IMR-90 (cell line): ENCODE data around the gene RAB36. TPM values are rescaled to one million over a fixed set of nuclear protein-coding genes. Genes with fewer than 3 reads are reported as not detected.

ENCODE experiments used
- ATAC-seq: fragments of 200-7000 bp; cut with Tn5 transposase; 2 replicates; pipeline ENCODE4 v1.9.1; 2020; ENCODE audit warnings: low read depth, mild to moderate bottlenecking, moderate library complexity
- BruUV-seq: library from RNA; stranded (reverse); fragments of 400-500 nt; replicated peaks from 2 replicates; lab custom pipeline; 2021; lab: Mats Ljungman, UMichigan
- CTCF ChIA-PET: fragments of 300-600 bp; formaldehyde crosslinking; extraction: SDS; loops from one replicate; lab custom pipeline; 2021; ENCODE audit warnings: antibody characterized with exemption; lab: Yijun Ruan, JAX
- POLR2A ChIA-PET: fragments of 300-600 bp; sonication (Branson Sonifier 250); formaldehyde crosslinking; loops from one replicate; lab custom pipeline; 2022; ENCODE audit warnings: antibody characterized with exemption; ENCODE audit not compliant: unreplicated experiment; lab: Charles Lee
- DNase-seq: peaks from one replicate; pipeline ENCODE4 v3.0.0; 2013
- H2AFZ ChIP-seq: replicated peaks from 2 replicates; pipeline ENCODE3; 2013; ENCODE audit warnings: low read length, mild to moderate bottlenecking; ENCODE audit not compliant: poor library complexity
- H2AK5ac ChIP-seq: 2 replicates; pipeline ENCODE4 v1.6.1; 2013; ENCODE audit warnings: low read depth, low read length, inconsistent platforms
- H2AK9ac ChIP-seq: replicated peaks from 2 replicates; pipeline ENCODE3; 2013; ENCODE audit warnings: mild to moderate bottlenecking, low read depth, low read length, moderate library complexity; ENCODE audit not compliant: poor library complexity
- H2BK120ac ChIP-seq: 2 replicates; pipeline ENCODE4 v1.6.1; 2013; ENCODE audit warnings: low read depth, low read length, inconsistent platforms
- H2BK15ac ChIP-seq: 3 replicates; pipeline ENCODE4 v1.6.1; 2013; ENCODE audit warnings: low read depth, low read length, inconsistent platforms
- H2BK20ac ChIP-seq: 2 replicates; pipeline ENCODE4 v1.6.1; 2013; ENCODE audit warnings: low read depth, mild to moderate bottlenecking, inconsistent platforms, low read length, moderate library complexity
- H2BK5ac ChIP-seq: 2 replicates; pipeline ENCODE4 v1.6.1; 2013; ENCODE audit warnings: mild to moderate bottlenecking, low read depth, low read length, inconsistent platforms; ENCODE audit not compliant: poor library complexity, severe bottlenecking
- H3K14ac ChIP-seq: replicated peaks from 2 replicates; pipeline ENCODE4 v1.6.1; 2013; ENCODE audit warnings: low read depth, low read length, inconsistent platforms
- H3K18ac ChIP-seq: 2 replicates; pipeline ENCODE4 v1.6.1; 2013; ENCODE audit warnings: low read depth, low read length, control low read depth
- H3K23ac ChIP-seq: 2 replicates; pipeline ENCODE4 v1.6.1; 2013; ENCODE audit warnings: low read depth, low read length, inconsistent platforms
- H3K27ac ChIP-seq: 2 replicates; pipeline ENCODE4 v1.5.1; 2013; ENCODE audit warnings: mild to moderate bottlenecking, control low read depth, low read length; ENCODE audit not compliant: insufficient read depth
- H3K27me3 ChIP-seq: 2 replicates; pipeline ENCODE4 v1.6.1; 2013; ENCODE audit warnings: low read length; ENCODE audit not compliant: control insufficient read depth, insufficient read depth
- H3K36me3 ChIP-seq: 2 replicates; pipeline ENCODE4 v1.6.1; 2013; ENCODE audit warnings: low read length, mixed read lengths; ENCODE audit not compliant: control insufficient read depth, insufficient read depth
- H3K4ac ChIP-seq: 2 replicates; pipeline ENCODE4 v1.6.1; 2013; ENCODE audit warnings: low read depth, low read length, inconsistent platforms
- H3K4me1 ChIP-seq: 2 replicates; pipeline ENCODE4 v1.6.1; 2013; ENCODE audit warnings: low read length, mixed read lengths; ENCODE audit not compliant: control insufficient read depth, insufficient read depth
- H3K4me2 ChIP-seq: 2 replicates; pipeline ENCODE4 v1.6.1; 2013; ENCODE audit warnings: low read depth, mild to moderate bottlenecking, control low read depth, low read length, moderate library complexity
- H3K4me3 ChIP-seq: 2 replicates; pipeline ENCODE4 v1.5.1; 2013; ENCODE audit warnings: low read depth, mild to moderate bottlenecking, control low read depth, low read length, moderate library complexity; ENCODE audit not compliant: insufficient read depth
- H3K56ac ChIP-seq: 2 replicates; pipeline ENCODE4 v1.6.1; 2013; ENCODE audit warnings: low read length, inconsistent platforms; ENCODE audit not compliant: insufficient read depth; ENCODE audit errors: extremely low read depth
- H3K79me1 ChIP-seq, 2 experiments: 2 replicates each; pipeline ENCODE4 v1.6.1; 2013; ENCODE audit warnings: low read length in 2 of 2, inconsistent platforms in 1 of 2, low read depth in 1 of 2
- H3K9ac ChIP-seq: 2 replicates; pipeline ENCODE4 v1.6.1; 2013; ENCODE audit warnings: low read depth, low read length, control low read depth
- H3K9me1 ChIP-seq: 2 replicates; pipeline ENCODE4 v1.6.1; 2013; ENCODE audit warnings: low read length, inconsistent platforms; ENCODE audit not compliant: insufficient read depth
- H3K9me3 ChIP-seq: 2 replicates; pipeline ENCODE4 v1.6.1; 2013; ENCODE audit warnings: low read length; ENCODE audit not compliant: control insufficient read depth, insufficient read depth
- H4K20me1 ChIP-seq: 2 replicates; pipeline ENCODE4 v1.6.1; 2013; ENCODE audit warnings: low read length, inconsistent platforms; ENCODE audit not compliant: insufficient read depth
- H4K5ac ChIP-seq: 2 replicates; pipeline ENCODE4 v1.6.1; 2013; ENCODE audit warnings: mild to moderate bottlenecking, low read depth, low read length, control low read depth
- H4K8ac ChIP-seq, 2 experiments: 2 replicates each; pipeline ENCODE4 v1.6.1; 2013; ENCODE audit warnings: low read depth in 2 of 2, low read length in 2 of 2, control low read depth in 1 of 2, inconsistent platforms in 1 of 2
- H4K91ac ChIP-seq: 2 replicates; pipeline ENCODE4 v1.6.1; 2013; ENCODE audit warnings: low read depth, low read length, inconsistent platforms; ENCODE audit not compliant: insufficient read depth
- BHLHE40 ChIP-seq: fragments of 150-350 bp; IDR thresholded peaks from 2 replicates; pipeline ENCODE4 v1.6.1; 2016; ENCODE audit warnings: mild to moderate bottlenecking, low read depth, low read length
- CEBPB ChIP-seq: IDR thresholded peaks from 2 replicates; pipeline ENCODE4 v1.6.1; 2012; ENCODE audit warnings: low read depth, low read length, improper control_type of control experiment
- FOS ChIP-seq: fragments of 150-350 bp; IDR thresholded peaks from 2 replicates; pipeline ENCODE4 v1.6.1; 2016; ENCODE audit warnings: low read depth, low read length
- MAFK ChIP-seq: IDR thresholded peaks from 2 replicates; pipeline ENCODE4 v1.6.1; 2012; ENCODE audit warnings: low read depth, low read length, improper control_type of control experiment
- MAZ ChIP-seq: IDR thresholded peaks from 2 replicates; pipeline ENCODE4 v1.6.1; 2012; ENCODE audit warnings: low read depth, mild to moderate bottlenecking, low read length, improper control_type of control experiment, moderate library complexity, borderline replicate concordance
- MXI1 ChIP-seq: IDR thresholded peaks from 2 replicates; pipeline ENCODE4 v1.6.1; 2012; ENCODE audit warnings: low read depth, mild to moderate bottlenecking, low read length, moderate library complexity, borderline replicate concordance
- NFE2L2 ChIP-seq: fragments of 150-350 bp; IDR thresholded peaks from 2 replicates; pipeline ENCODE4 v1.6.1; 2016; ENCODE audit warnings: low read depth, mild to moderate bottlenecking, low read length
- POLR2A ChIP-seq: IDR thresholded peaks from 2 replicates; pipeline ENCODE4 v1.6.1; 2012; ENCODE audit warnings: mild to moderate bottlenecking, low read depth, low read length
- RAD21 ChIP-seq: IDR thresholded peaks from 2 replicates; pipeline ENCODE4 v1.6.1; 2012; ENCODE audit warnings: low read length, improper control_type of control experiment
- RCOR1 ChIP-seq: IDR thresholded peaks from 2 replicates; pipeline ENCODE4 v1.6.1; 2012; ENCODE audit warnings: mild to moderate bottlenecking, low read length, improper control_type of control experiment; ENCODE audit not compliant: insufficient replicate concordance
- RFX5 ChIP-seq: IDR thresholded peaks from 2 replicates; pipeline ENCODE4 v1.8.0; 2012; ENCODE audit warnings: low read depth, mild to moderate bottlenecking, low read length, moderate library complexity
- SMC3 ChIP-seq: fragments of 150-350 bp; IDR thresholded peaks from 2 replicates; pipeline ENCODE4 v1.6.1; 2016; ENCODE audit warnings: low read depth, mild to moderate bottlenecking, antibody characterized with exemption, low read length, moderate library complexity
- dilution Hi-C: fragments of 300-500 bp; cut with HindIII; formaldehyde crosslinking; loops from one replicate; pipeline ENCODE4 v1.14.3; 2018; ENCODE audit warnings: low sequenced_read_pairs; ENCODE audit not compliant: unreplicated experiment
- in situ Hi-C: fragments of 300-500 bp; cut with MboI; formaldehyde crosslinking; loops from 3 replicates; pipeline ENCODE4 v1.14.3; 2019; ENCODE audit warnings: low sequenced_read_pairs, inconsistent platforms, mixed read lengths
- intact Hi-C: fragments of 100-400 bp; cut with micrococcal nuclease; formaldehyde crosslinking; loops from 2 replicates; pipeline ENCODE4 v1.10.0; 2022
- polyA plus RNA-seq, 3 experiments: library from polyadenylated mRNA; depleted of rRNA; stranded (reverse); fragments of >200 nt; gene quantifications; 2 replicates each; pipeline ENCODE4 v1.2.3, GENCODE V29; 2012; ENCODE audit warnings: low replicate concordance in 1 of 3
- total RNA-seq: library from RNA; depleted of rRNA; stranded (reverse); fragments of >200 nt; gene quantifications from 2 replicates; pipeline ENCODE4 v1.2.3, GENCODE V29; 2012
- TF ChIP-seq, protein P1 (sequence below): fragments of 150-350 bp; IDR thresholded peaks from 2 replicates; pipeline ENCODE4 v1.6.1; 2017; ENCODE audit warnings: mild to moderate bottlenecking, antibody characterized with exemption, low read length, low read depth
- TF ChIP-seq, protein P2 (sequence below): conservative IDR thresholded peaks from 2 replicates; pipeline ENCODE4 v1.5.1; 2012; ENCODE audit warnings: mild to moderate bottlenecking, low read depth, low read length, improper control_type of control experiment

Gene RAB36
- total and polyA plus RNA-seq, 2 of the 4 experiments (the other 2 are of a cell fraction) = 3.6 to 4.0 TPM

DNA sequence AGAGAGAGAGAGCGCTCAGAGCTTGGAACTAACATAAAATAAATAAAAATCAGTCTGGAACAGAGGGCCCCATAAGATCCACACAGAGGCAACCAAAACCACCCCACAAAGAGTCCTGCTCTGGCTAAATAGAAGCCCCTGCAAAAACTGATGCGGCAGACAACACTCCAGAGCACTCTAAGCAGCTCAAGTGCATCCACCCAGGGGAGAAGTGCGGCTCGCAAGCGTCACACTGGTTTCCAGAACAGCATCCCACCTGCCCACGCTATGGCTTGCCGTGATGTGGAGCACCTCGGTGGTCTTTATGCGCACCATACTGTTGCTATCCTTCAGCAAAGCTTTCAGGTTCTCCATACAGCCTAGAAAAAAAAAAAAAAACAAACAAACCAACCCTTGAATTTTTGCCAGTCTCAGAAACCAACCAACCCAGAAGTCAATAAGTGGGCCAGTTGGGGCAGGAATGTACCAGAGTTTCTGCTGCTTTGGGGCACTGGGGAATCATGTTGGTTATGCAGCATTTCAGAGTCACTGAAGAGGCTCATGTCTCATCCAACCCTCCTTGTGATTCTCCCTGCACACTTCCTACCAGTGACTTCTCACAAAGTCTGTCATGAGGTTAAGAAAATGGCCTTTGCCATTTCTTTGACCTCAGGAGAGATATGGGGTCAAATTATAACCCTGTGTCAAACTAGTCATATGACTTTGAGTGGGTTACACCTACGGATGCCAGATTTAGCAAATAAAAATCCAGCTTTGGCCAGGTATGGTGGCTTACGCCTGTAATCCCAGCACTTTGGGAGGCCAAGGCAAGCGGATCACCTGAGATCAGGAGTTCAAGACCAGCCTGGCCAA, 6.5 kb upstream of the RAB36 start (continued):
- TF ChIP-seq, protein P1, sequence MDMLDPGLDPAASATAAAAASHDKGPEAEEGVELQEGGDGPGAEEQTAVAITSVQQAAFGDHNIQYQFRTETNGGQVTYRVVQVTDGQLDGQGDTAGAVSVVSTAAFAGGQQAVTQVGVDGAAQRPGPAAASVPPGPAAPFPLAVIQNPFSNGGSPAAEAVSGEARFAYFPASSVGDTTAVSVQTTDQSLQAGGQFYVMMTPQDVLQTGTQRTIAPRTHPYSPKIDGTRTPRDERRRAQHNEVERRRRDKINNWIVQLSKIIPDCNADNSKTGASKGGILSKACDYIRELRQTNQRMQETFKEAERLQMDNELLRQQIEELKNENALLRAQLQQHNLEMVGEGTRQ = no peak
- no peak for TF ChIP-seq RAD21

DNA sequence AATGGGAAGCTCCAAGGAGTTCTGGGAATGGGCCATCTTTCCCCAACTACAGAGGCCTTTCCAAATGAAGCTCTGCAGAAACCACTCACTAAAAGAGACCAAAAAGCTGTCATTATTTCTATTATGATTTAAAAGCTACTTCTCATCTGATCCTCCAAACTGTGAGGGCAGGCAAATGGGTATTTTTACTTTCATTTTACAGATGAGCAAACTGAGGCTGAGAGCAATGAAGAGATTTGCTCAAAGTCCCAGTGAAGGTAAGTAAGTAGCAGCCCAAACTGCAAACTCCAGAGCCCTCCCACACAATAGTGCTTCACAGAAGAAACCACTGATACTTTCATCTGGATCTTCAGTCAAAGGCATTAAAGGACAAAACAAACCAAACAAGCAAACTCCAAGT, 4.9 kb upstream of the RAB36 start:
- H2AFZ ChIP-seq = no peak overlapping the region
- H4K20me1 ChIP-seq = no peaks in the 10 kb centered on the region
- H2BK5ac ChIP-seq = no peak overlapping the region
- H3K9me1 ChIP-seq = no peaks in the 10 kb centered on the region
- in situ Hi-C loops (no loop called here), dilution Hi-C loops (no loop called here), intact Hi-C loops (no loop called here)
- no peak overlapping the region for H2BK120ac ChIP-seq
- H3K23ac ChIP-seq = no peak overlapping the region
- no peak overlapping the region for H3K4me3 ChIP-seq
- no peak overlapping the region for H3K18ac ChIP-seq
- ChIA-PET POLR2A (no interaction called here), CTCF (interaction anchor here (1.0 kb wide), 1 partner anchor 12 kb away, joined by 3 read pairs; no protein-coding TSS in a partner anchor)
- no peaks in the 10 kb centered on the region for H3K79me1 ChIP-seq
- no peak overlapping the region for H3K14ac ChIP-seq
- ATAC-seq (no peak), DNase-seq (no peak)
- H3K4ac ChIP-seq = no peak overlapping the region
- H4K5ac ChIP-seq = no peak overlapping the region
- H3K4me2 ChIP-seq = no peak overlapping the region
- H3K4me1 ChIP-seq = 0 out of 2 replicates have a peak, but pooled peaks cover 4% of the 10 kb centered on the region
- no peaks in the 10 kb centered on the region for H3K36me3 ChIP-seq
- no peak overlapping the region for H3K27ac ChIP-seq
- H2BK15ac ChIP-seq = no peak overlapping the region
- no peaks in the 10 kb centered on the region for H3K9me3 ChIP-seq
- H2AK5ac ChIP-seq = no peak overlapping the region
- H2AK9ac ChIP-seq = no peak overlapping the region
- no TSS peak for BruUV-seq
- no peak overlapping the region for H4K8ac ChIP-seq
- H2BK20ac ChIP-seq = no peak overlapping the region
- no peak for TF ChIP-seq FOS
- TF ChIP-seq BHLHE40 = no peak
- TF ChIP-seq NFE2L2 = no peak
- no peak for TF ChIP-seq POLR2A
- TF ChIP-seq, protein P1 = no peak
- TF ChIP-seq CEBPB = no peak
- no peak for TF ChIP-seq RCOR1
- TF ChIP-seq, protein P2, sequence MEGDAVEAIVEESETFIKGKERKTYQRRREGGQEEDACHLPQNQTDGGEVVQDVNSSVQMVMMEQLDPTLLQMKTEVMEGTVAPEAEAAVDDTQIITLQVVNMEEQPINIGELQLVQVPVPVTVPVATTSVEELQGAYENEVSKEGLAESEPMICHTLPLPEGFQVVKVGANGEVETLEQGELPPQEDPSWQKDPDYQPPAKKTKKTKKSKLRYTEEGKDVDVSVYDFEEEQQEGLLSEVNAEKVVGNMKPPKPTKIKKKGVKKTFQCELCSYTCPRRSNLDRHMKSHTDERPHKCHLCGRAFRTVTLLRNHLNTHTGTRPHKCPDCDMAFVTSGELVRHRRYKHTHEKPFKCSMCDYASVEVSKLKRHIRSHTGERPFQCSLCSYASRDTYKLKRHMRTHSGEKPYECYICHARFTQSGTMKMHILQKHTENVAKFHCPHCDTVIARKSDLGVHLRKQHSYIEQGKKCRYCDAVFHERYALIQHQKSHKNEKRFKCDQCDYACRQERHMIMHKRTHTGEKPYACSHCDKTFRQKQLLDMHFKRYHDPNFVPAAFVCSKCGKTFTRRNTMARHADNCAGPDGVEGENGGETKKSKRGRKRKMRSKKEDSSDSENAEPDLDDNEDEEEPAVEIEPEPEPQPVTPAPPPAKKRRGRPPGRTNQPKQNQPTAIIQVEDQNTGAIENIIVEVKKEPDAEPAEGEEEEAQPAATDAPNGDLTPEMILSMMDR = no peak
- TF ChIP-seq MXI1 = no peak
- no peak for TF ChIP-seq MAZ
- TF ChIP-seq RFX5 = no peak
- TF ChIP-seq MAFK = no peak
- no peak for TF ChIP-seq SMC3
- H3K56ac ChIP-seq = no peak overlapping the region
- no peak overlapping the region for H4K91ac ChIP-seq
- H3K27me3 ChIP-seq = no peaks in the 10 kb centered on the region; the same call in 1 of the 2 replicates
- no peak overlapping the region for H3K9ac ChIP-seq
